ENCODE measurements around the gene R3HDML. TPM values are rescaled to one million over a fixed set of nuclear protein-coding genes. Genes with fewer than 3 reads are reported as not detected.

Gene R3HDML
- total RNA-seq, 2 experiments from 2014 or later: not detected

GRCh38 chr20:44342248-44342647 lies 5.4 kb downstream of the R3HDML start:
- H3K4me1 ChIP-seq (ENCODE audit: insufficient read depth, low read length): no peaks in the 10 kb centered on the region
- H3K9me3 ChIP-seq (ENCODE audit: control insufficient read depth in 1 of 2, insufficient read depth in 1 of 2, low read length in 2 of 2): no peaks in the 10 kb centered on the region
- ATAC-seq (ENCODE audit: poor library complexity): no peak
- intact Hi-C loops (cut with DNase I, micrococcal nuclease): no loop called here
- ChIA-PET POLR2A (no interaction called here), CTCF (no interaction called here)
- no peaks in the 10 kb centered on the region for H3K4me1 Mint-ChIP-seq (ENCODE audit: low read depth)
- no peak overlapping the region for H3K4me3 ChIP-seq (ENCODE audit: low read length)
- H3K27ac ChIP-seq (ENCODE audit: low read depth in 1 of 2, low read length in 2 of 2): no peak overlapping the region
- TF ChIP-seq, protein P1, sequence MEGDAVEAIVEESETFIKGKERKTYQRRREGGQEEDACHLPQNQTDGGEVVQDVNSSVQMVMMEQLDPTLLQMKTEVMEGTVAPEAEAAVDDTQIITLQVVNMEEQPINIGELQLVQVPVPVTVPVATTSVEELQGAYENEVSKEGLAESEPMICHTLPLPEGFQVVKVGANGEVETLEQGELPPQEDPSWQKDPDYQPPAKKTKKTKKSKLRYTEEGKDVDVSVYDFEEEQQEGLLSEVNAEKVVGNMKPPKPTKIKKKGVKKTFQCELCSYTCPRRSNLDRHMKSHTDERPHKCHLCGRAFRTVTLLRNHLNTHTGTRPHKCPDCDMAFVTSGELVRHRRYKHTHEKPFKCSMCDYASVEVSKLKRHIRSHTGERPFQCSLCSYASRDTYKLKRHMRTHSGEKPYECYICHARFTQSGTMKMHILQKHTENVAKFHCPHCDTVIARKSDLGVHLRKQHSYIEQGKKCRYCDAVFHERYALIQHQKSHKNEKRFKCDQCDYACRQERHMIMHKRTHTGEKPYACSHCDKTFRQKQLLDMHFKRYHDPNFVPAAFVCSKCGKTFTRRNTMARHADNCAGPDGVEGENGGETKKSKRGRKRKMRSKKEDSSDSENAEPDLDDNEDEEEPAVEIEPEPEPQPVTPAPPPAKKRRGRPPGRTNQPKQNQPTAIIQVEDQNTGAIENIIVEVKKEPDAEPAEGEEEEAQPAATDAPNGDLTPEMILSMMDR (IDR thresholded peaks at IDR 0.05): no peak
- H3K27ac Mint-ChIP-seq: no peak overlapping the region
- DNase-seq: no peak
- H3K36me3 Mint-ChIP-seq (ENCODE audit: low read depth): no peaks in the 10 kb centered on the region
- peaks cover 4% of the 10 kb centered on the region for H3K27me3 Mint-ChIP-seq
- H3K4me3 Mint-ChIP-seq: no peak overlapping the region
- no peaks in the 10 kb centered on the region for H3K27me3 ChIP-seq (ENCODE audit: control insufficient read depth in 1 of 2, insufficient read depth in 2 of 2, low read length in 2 of 2)
- H3K9me3 Mint-ChIP-seq: no peaks in the 10 kb centered on the region
- no peaks in the 10 kb centered on the region for H3K36me3 ChIP-seq (ENCODE audit: insufficient read depth, low read length)

DNA sequence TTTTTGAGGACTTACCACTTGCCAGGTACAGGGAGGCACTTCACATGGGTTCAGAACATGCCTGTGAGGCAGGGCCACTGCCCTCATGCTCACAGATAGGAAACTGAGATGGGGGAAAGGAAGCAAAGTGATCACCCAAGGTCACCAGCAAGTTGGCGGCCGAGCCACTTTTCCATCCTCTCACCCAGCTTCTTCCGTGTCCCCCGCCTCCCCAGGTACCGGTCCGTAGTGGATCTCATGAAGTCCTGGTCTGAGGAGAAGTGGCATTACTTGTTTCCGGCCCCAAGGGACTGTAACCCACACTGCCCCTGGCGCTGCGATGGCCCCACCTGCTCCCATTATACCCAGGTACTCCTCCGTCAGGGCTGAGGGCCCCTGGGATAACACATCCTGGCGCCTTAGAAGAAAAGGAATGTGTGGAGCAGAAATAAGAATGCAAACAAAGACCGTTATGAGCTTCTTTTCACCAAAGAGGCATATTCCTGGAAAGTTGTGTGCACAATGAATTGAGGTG lies 6.4 kb downstream of the R3HDML start:
- Mint-ChIP-seq H3K4me1 (ENCODE audit: low read depth) (no peaks in the 10 kb centered on the region), H3K9me3 (no peaks in the 10 kb centered on the region), H3K4me3 (no peak overlapping the region), H3K27ac (no peak overlapping the region), H3K36me3 (ENCODE audit: low read depth) (no peaks in the 10 kb centered on the region), H3K27me3 (no peaks in the 10 kb centered on the region)
- no peaks in the 10 kb centered on the region for H3K27me3 ChIP-seq (ENCODE audit: control insufficient read depth in 1 of 2, insufficient read depth in 2 of 2, low read length in 2 of 2)
- intact Hi-C loops (cut with DNase I, micrococcal nuclease): no loop called here
- POLR2A ChIA-PET: no interaction called here
- no peak for DNase-seq
- H3K36me3 ChIP-seq (ENCODE audit: insufficient read depth, low read length): no peaks in the 10 kb centered on the region
- H3K27ac ChIP-seq (ENCODE audit: low read depth in 1 of 2, low read length in 2 of 2): no peak overlapping the region
- no peak for ATAC-seq (ENCODE audit: poor library complexity)
- no peaks in the 10 kb centered on the region for H3K4me1 ChIP-seq (ENCODE audit: insufficient read depth, low read length)
- no peak overlapping the region for H3K4me3 ChIP-seq (ENCODE audit: low read length)
- TF ChIP-seq, protein P1 (IDR thresholded peaks at IDR 0.05): no peak
- H3K9me3 ChIP-seq (ENCODE audit: control insufficient read depth in 1 of 2, insufficient read depth in 1 of 2, low read length in 2 of 2): no peaks in the 10 kb centered on the region
- CTCF ChIA-PET: no interaction called here

- no peaks in the 10 kb centered on the region for H3K27me3 ChIP-seq (ENCODE audit: control insufficient read depth in 1 of 2, insufficient read depth in 2 of 2, low read length in 2 of 2)
- H3K36me3 Mint-ChIP-seq (ENCODE audit: low read depth): no peaks in the 10 kb centered on the region
- H3K27me3 Mint-ChIP-seq: peaks cover 6% of the 10 kb centered on the region
- H3K4me3 ChIP-seq (ENCODE audit: low read length): no peak overlapping the region
- no peaks in the 10 kb centered on the region for H3K9me3 ChIP-seq (ENCODE audit: control insufficient read depth in 1 of 2, insufficient read depth in 1 of 2, low read length in 2 of 2)
- CTCF ChIA-PET: no interaction called here
- POLR2A ChIA-PET: no interaction called here
- TF ChIP-seq, protein P1 (IDR thresholded peaks at IDR 0.05): no peak
- no peak overlapping the region for H3K27ac Mint-ChIP-seq
- H3K4me3 Mint-ChIP-seq: no peak overlapping the region
- no peaks in the 10 kb centered on the region for H3K36me3 ChIP-seq (ENCODE audit: insufficient read depth, low read length)
- no peaks in the 10 kb centered on the region for H3K4me1 Mint-ChIP-seq (ENCODE audit: low read depth)
- no peak for DNase-seq
- ATAC-seq (ENCODE audit: poor library complexity): no peak
- H3K9me3 Mint-ChIP-seq: no peaks in the 10 kb centered on the region
- intact Hi-C loops (cut with DNase I, micrococcal nuclease): no loop called here
- H3K27ac ChIP-seq (ENCODE audit: low read depth in 1 of 2, low read length in 2 of 2): no peak overlapping the region
- H3K4me1 ChIP-seq (ENCODE audit: insufficient read depth, low read length): no peaks in the 10 kb centered on the region
These were observed 7.9 kb downstream of the R3HDML start for GRCh38 chr20:44344723-44345122.

Data from CD4-positive, alpha-beta T cell (primary cell).